Stomach (tissue), 19 donors: ENCODE results near the gene RBM6. TPM values are rescaled to one million over a fixed set of nuclear protein-coding genes. Genes with fewer than 3 reads are reported as not detected.

Source experiments
- DNase-seq, 2 donors: peaks; one replicate each; pipeline versions ENCODE4 v3.0.0 to v3.0.0-alpha.2; 2013 to 2019
- H3K27ac ChIP-seq, 5 donors: fragments of 200-600 bp in 4 of 5; sonication (generic) in 4 of 5; one replicate each; pipeline ENCODE4 v1.5.1; 2013 to 2019; ENCODE audit warnings: mild to moderate bottlenecking in 1 of 5, moderate library complexity in 1 of 5
- H3K27me3 ChIP-seq, 3 donors: fragments of 200-600 bp; sonication (generic); one replicate each; pipeline ENCODE4 v1.5.1; 2017 to 2019; ENCODE audit warnings: mixed run types in 1 of 3
- H3K36me3 ChIP-seq, 4 donors: fragments of 200-600 bp; sonication (generic); 1 replicate in 3 of 4; 2 replicates in 1 of 4; pipeline ENCODE4 v1.5.1; 2016 to 2019
- H3K4me1 ChIP-seq, 4 donors: fragments of 200-600 bp; sonication (generic); one replicate each; pipeline ENCODE4 v1.5.1; 2016 to 2019
- H3K4me3 ChIP-seq, 4 donors: fragments of 200-600 bp; sonication (generic) in 3 of 4; one replicate each; pipeline ENCODE4 v1.5.1; 2016 to 2019; ENCODE audit warnings: mild to moderate bottlenecking in 1 of 4
- H3K9me3 ChIP-seq, 4 donors: fragments of 200-600 bp; sonication (generic); one replicate each; pipeline ENCODE4 v1.5.1; 2016 to 2019
- EP300 ChIP-seq: sonication (generic); formaldehyde crosslinking; IDR thresholded peaks from one replicate; pipeline ENCODE4 v1.6.1; 2017; ENCODE audit warnings: antibody characterized with exemption
- POLR2A ChIP-seq, 4 donors: fragments of 450-650 bp; IDR thresholded peaks; one replicate each; pipeline ENCODE4 v1.6.1; 2016; ENCODE audit warnings: antibody characterized with exemption in 4 of 4, control low read depth in 2 of 4, mild to moderate bottlenecking in 1 of 4, moderate library complexity in 1 of 4
- POLR2AphosphoS5 ChIP-seq, 3 donors: sonication (generic); formaldehyde crosslinking; IDR thresholded peaks; one replicate each; pipeline ENCODE4 v1.6.1; 2016; ENCODE audit warnings: antibody characterized with exemption in 3 of 3
- WGBS, 5 donors: extraction: QIAGEN DNeasy Blood & Tissue Kit in 3 of 5; methylation state at CpG; one replicate each; pipeline versions ENCODE4 v1.1.5 to v1.1.7; 2013 to 2018; 5-methylcytosine and 5-hydroxymethylcytosine counted together
- intact Hi-C: fragments of 100-400 bp; cut with DNase I; formaldehyde crosslinking; loops from one replicate; pipeline ENCODE4 v1.15.1; 2023; ENCODE audit warnings: low total_unique reads
- long read RNA-seq, 10 donors: transcript quantifications; one replicate each; lab custom pipeline, GENCODE V29; 2026
- polyA plus RNA-seq, 3 donors: library from polyadenylated mRNA; stranded (reverse); fragments of 200-250 nt; gene quantifications; one replicate each; pipeline ENCODE4 v1.2.3, GENCODE V29; 2013
- total RNA-seq, 5 donors: library from RNA; depleted of rRNA; stranded (reverse); fragments of >200 nt; gene quantifications; one replicate each; pipeline versions ENCODE4 v1.1.0 to v1.2.3, GENCODE V29; 2014 to 2016
- TF ChIP-seq, protein P1 (sequence below), 7 experiments: fragments of 450-650 bp in 4 of 7; fragments of 200-600 bp in 3 of 7; sonication (generic) in 3 of 7; IDR thresholded peaks; one replicate each; pipeline ENCODE4 v1.5.1; 2016 to 2019; ENCODE audit warnings: antibody characterized with exemption in 7 of 7, control low read depth in 2 of 7, mild to moderate bottlenecking in 1 of 7
- donor health status: healthy with polysubstance abuse.
- donor health status: Bipolar disorder and iron deficiency.
- donor health status: healthy.

The RBM6 gene, protein sequence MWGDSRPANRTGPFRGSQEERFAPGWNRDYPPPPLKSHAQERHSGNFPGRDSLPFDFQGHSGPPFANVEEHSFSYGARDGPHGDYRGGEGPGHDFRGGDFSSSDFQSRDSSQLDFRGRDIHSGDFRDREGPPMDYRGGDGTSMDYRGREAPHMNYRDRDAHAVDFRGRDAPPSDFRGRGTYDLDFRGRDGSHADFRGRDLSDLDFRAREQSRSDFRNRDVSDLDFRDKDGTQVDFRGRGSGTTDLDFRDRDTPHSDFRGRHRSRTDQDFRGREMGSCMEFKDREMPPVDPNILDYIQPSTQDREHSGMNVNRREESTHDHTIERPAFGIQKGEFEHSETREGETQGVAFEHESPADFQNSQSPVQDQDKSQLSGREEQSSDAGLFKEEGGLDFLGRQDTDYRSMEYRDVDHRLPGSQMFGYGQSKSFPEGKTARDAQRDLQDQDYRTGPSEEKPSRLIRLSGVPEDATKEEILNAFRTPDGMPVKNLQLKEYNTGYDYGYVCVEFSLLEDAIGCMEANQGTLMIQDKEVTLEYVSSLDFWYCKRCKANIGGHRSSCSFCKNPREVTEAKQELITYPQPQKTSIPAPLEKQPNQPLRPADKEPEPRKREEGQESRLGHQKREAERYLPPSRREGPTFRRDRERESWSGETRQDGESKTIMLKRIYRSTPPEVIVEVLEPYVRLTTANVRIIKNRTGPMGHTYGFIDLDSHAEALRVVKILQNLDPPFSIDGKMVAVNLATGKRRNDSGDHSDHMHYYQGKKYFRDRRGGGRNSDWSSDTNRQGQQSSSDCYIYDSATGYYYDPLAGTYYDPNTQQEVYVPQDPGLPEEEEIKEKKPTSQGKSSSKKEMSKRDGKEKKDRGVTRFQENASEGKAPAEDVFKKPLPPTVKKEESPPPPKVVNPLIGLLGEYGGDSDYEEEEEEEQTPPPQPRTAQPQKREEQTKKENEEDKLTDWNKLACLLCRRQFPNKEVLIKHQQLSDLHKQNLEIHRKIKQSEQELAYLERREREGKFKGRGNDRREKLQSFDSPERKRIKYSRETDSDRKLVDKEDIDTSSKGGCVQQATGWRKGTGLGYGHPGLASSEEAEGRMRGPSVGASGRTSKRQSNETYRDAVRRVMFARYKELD
- total RNA-seq (100 to 1,000 TPM; 133 to 239 (median 139) TPM), polyA plus RNA-seq (100 to 1,000 TPM in 1 of 3 donors, 10 to 100 TPM in 2; 87.0 to 107 (median 98.3) TPM)
- long read RNA-seq, donor 1, partial matches to known transcripts = 46 of 47 reads
- long read RNA-seq, donor 1, other reads (novel, unspliced or antisense) = 0 of 47 reads
- long read RNA-seq, donor 2, partial matches to known transcripts = 179 of 185 reads
- long read RNA-seq, donor 2, other reads (novel, unspliced or antisense) = 0 of 185 reads
- long read RNA-seq, donor 3, partial matches to known transcripts = 31 of 34 reads
- long read RNA-seq, donor 3, other reads (novel, unspliced or antisense) = 0 of 34 reads
- long read RNA-seq, donor 4 = 0 reads
- long read RNA-seq, donor 5, partial matches to known transcripts = 37 of 38 reads
- long read RNA-seq, donor 5, other reads (novel, unspliced or antisense) = 0 of 38 reads
- long read RNA-seq, donor 6 = 0 reads
- long read RNA-seq, donor 7, partial matches to known transcripts = 11 of 13 reads
- long read RNA-seq, donor 7, other reads (novel, unspliced or antisense) = 0 of 13 reads
- long read RNA-seq, donor 8, partial matches to known transcripts = 76 of 78 reads
- long read RNA-seq, donor 8, other reads (novel, unspliced or antisense) = 0 of 78 reads
- long read RNA-seq, donor 9, partial matches to known transcripts = 22 of 24 reads
- long read RNA-seq, donor 9, other reads (novel, unspliced or antisense) = 0 of 24 reads
- long read RNA-seq, donor 10, partial matches to known transcripts = 47 of 49 reads
- long read RNA-seq, donor 10, other reads (novel, unspliced or antisense) = 0 of 49 reads

DNA sequence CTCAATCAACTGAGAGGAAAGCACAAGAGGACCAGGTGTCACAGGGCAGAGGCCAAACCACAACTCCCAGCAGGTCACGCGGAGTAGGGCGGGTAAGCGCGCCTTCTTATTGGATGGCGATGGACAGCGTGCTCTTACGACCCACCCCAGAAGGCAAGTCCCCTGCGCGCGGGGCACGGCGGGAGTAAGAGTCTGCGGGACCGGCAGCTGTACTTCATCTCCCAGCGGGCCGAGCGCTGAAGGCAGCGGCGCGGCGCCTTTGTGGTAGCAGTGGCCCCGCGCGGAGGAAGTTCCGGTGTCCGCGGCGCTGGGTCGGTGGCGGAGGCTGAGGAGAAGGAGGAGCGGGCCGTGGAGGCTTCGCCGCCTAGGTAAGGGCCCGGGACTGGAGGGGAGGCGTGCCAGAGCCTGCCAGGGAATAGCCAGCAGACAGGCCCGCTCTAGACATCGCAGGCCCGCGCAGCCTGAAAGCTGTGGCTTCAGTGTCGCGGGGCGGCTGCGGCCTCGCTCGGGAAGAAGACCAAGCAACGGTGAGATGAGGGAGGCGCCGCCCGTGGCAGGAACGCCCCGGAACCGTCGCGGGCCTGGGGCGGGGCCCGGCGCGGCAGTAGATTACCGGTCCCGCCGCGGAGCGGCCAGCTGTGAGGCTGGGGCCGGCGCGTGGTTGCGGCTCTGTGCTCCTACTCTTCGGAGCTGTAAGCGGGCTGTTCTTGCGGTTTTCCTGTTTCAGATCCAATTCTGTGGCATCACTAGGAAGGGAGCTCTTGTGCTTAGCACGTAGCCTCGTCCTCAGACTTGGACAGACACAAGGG lies at the start of gene RBM6:
TSS of gene RBM6 (plus strand) at position 293 of the 809 bp plus-strand sequence. CDS start 22,492 bp downstream, outside the sequence.
- Histone ChIP-seq H3K27me3 (no peaks in the 10 kb centered on the region), H3K4me3 (peak within 1 kb of the TSS; percentile 66 to 86 (median 74)), H3K27ac (peak within 1 kb of the TSS; percentile 91 to 99 (median 97)), H3K4me1 (peaks cover 5 to 38% (median 29%) of the 10 kb centered on the region in 4 donors), H3K36me3 (peaks cover 0 to 5% (median 2%) of the 10 kb centered on the region in 4 donors), H3K9me3 (no peaks in the 10 kb centered on the region)
- intact Hi-C loops = no loop called here
- WGBS, 5 donors = 0 to 1% (median 0%) methylated on average over 28 to 74 of the region's 74 CpGs
- peak; percentile 98 to 99 for DNase-seq
- TF ChIP-seq, protein P1, sequence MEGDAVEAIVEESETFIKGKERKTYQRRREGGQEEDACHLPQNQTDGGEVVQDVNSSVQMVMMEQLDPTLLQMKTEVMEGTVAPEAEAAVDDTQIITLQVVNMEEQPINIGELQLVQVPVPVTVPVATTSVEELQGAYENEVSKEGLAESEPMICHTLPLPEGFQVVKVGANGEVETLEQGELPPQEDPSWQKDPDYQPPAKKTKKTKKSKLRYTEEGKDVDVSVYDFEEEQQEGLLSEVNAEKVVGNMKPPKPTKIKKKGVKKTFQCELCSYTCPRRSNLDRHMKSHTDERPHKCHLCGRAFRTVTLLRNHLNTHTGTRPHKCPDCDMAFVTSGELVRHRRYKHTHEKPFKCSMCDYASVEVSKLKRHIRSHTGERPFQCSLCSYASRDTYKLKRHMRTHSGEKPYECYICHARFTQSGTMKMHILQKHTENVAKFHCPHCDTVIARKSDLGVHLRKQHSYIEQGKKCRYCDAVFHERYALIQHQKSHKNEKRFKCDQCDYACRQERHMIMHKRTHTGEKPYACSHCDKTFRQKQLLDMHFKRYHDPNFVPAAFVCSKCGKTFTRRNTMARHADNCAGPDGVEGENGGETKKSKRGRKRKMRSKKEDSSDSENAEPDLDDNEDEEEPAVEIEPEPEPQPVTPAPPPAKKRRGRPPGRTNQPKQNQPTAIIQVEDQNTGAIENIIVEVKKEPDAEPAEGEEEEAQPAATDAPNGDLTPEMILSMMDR (IDR thresholded peaks at IDR 0.05) = no peak
- TF ChIP-seq POLR2A (IDR thresholded peaks at IDR 0.05) = peak in 2 of 4 donors; percentile 44 to 51
- TF ChIP-seq POLR2AphosphoS5 (IDR thresholded peaks at IDR 0.05) = peak; percentile 88 to 96 (median 92)

DNA sequence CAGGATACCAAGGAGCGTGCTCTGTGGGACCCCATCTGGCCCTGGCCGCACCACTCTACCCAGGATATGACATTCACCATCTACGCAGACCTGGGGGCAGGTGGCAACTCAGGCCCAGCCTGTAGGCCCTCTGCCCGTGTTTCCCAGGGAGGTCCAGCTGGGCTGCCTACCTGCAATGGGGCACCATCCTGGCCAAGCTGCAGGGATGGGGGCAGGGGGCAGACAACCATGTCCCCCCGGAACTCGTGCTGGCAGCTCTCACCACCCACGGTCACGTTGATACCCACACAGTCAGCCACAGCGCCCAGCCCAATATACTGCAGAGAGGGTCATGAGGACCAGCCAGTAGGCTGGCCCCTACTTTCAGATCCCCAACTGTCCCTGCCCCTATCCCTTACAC lies 44.2 kb upstream of the RBM6 start:
- no peak for DNase-seq
- intact Hi-C loops = no loop called here

DNA sequence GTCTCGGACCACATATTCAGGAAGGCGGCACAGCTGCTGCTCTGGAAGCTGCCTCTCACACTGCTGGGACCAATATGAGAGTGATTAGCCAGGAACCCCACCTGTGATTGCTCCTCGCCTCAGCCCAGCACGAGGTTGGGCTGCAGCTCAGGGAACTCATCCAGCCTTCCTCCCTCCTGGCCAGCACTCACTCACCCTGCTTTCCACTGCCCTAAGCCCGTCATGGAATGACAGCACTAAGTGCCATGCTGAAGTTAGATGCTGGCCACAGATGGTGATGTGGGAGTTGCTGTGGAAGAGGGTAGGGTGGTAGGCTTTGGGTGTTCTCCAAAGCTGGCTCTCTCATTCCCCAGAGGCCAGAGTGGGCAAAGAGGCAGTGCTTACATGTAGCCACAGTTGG lies 43.6 kb upstream of the RBM6 start:
- TF ChIP-seq, protein P1 (IDR thresholded peaks at IDR 0.05) = no peak
- TF ChIP-seq POLR2AphosphoS5 (IDR thresholded peaks at IDR 0.05) (no peak), EP300 (no peak), POLR2A (IDR thresholded peaks at IDR 0.05) (no peak)
- no peak overlapping the region for H3K27ac ChIP-seq
- H3K4me1 ChIP-seq = peaks cover 9 to 35% (median 20%) of the 10 kb centered on the region in 4 donors
- no peaks in the 10 kb centered on the region for H3K9me3 ChIP-seq
- H3K27me3 ChIP-seq = no peaks in the 10 kb centered on the region
- intact Hi-C loops = no loop called here
- DNase-seq = no peak
- 82 to 92% (median 86%) methylated on average over 1 to 5 of the region's 5 CpGs for WGBS, 5 donors
- peaks cover 19 to 69% (median 64%) of the 10 kb centered on the region in 4 donors for H3K36me3 ChIP-seq
- H3K4me3 ChIP-seq = no peak overlapping the region

More for the DNA sequence above, 44.2 kb upstream of the RBM6 start:
- peaks cover 19 to 75% (median 69%) of the 10 kb centered on the region in 4 donors for H3K36me3 ChIP-seq
- peaks cover 5 to 29% (median 15%) of the 10 kb centered on the region in 4 donors for H3K4me1 ChIP-seq
- H3K9me3 ChIP-seq = no peaks in the 10 kb centered on the region
- WGBS, 5 donors = 93 to 100% (median 94%) methylated on average over 2 to 9 of the region's 9 CpGs
- no peak overlapping the region for H3K27ac ChIP-seq
- TF ChIP-seq EP300 (no peak), POLR2A (IDR thresholded peaks at IDR 0.05) (no peak)
- TF ChIP-seq, protein P1 (IDR thresholded peaks at IDR 0.05) = no peak
- H3K27me3 ChIP-seq = no peaks in the 10 kb centered on the region
- H3K4me3 ChIP-seq = no peak overlapping the region
